K562 (cell line): Measurements from ENCODE around the gene KIF17. TPM values are rescaled to one million over a fixed set of nuclear protein-coding genes. Genes with fewer than 3 reads are reported as not detected.
A peak's percentile ranks its signal among the peaks of the same experiment; 100 is the strongest.

Experiments used
- CTCF ChIP-seq, 3 experiments: IDR thresholded peaks in 2 of 3; conservative IDR thresholded peaks in 1 of 3; 2 replicates each; pipeline ENCODE4 v1.5.1; 2011 to 2012; ENCODE audit warnings: low read length in 3 of 3, mild to moderate bottlenecking in 3 of 3, control low read depth in 2 of 3, improper control_type of control experiment in 1 of 3, inconsistent platforms in 1 of 3, low read depth in 1 of 3, mixed read lengths in 1 of 3, moderate library complexity in 1 of 3; ENCODE audit not compliant: insufficient read depth in 2 of 3
- DACH1 ChIP-seq: fragments of 450-650 bp; IDR thresholded peaks from 2 replicates; pipeline ENCODE4 v1.6.1; 2018; ENCODE audit not compliant: partially characterized antibody
- ETS1 ChIP-seq: conservative IDR thresholded peaks from 2 replicates; pipeline ENCODE4 v1.6.1; 2011; ENCODE audit warnings: low read depth, mild to moderate bottlenecking, low read length; ENCODE audit not compliant: control insufficient read depth
- FOSL1 ChIP-seq: fragments of 200-800 bp; sonication (Bioruptor generic); conservative IDR thresholded peaks from 2 replicates; pipeline ENCODE4 v1.6.1; 2016; ENCODE audit warnings: missing genetic modification characterization, missing compliant biosample characterization
- GTF2A2 ChIP-seq: IDR thresholded peaks from 2 replicates; pipeline ENCODE4 v1.6.1; 2016; ENCODE audit warnings: mild to moderate bottlenecking, missing genetic modification characterization, missing compliant biosample characterization
- HOXB6 ChIP-seq: fragments of 250-450 bp; sonication (Bioruptor Pico); IDR thresholded peaks from 2 replicates; pipeline ENCODE4 v1.5.1; 2022; ENCODE audit warnings: mild to moderate bottlenecking, borderline replicate concordance
- MYC ChIP-seq, 2 experiments: fragments of 250-450 bp in 1 of 2; sonication (Bioruptor Pico) in 1 of 2; IDR thresholded peaks; 2 replicates each; pipeline versions ENCODE4 v1.5.1 to v1.6.1; 2012 to 2021; ENCODE audit warnings: low read depth in 2 of 2, borderline replicate concordance in 1 of 2, improper control_type of control experiment in 1 of 2, low read length in 1 of 2, mild to moderate bottlenecking in 1 of 2, moderate library complexity in 1 of 2
- REST ChIP-seq, 2 experiments: fragments of 450-650 bp; formaldehyde crosslinking in 1 of 2; IDR thresholded peaks; 2 replicates each; pipeline versions ENCODE4 v1.4.0 to v1.6.1; 2014 to 2020; ENCODE audit warnings: mild to moderate bottlenecking in 2 of 2, borderline replicate concordance in 1 of 2, low read depth in 1 of 2
- SREBF1 ChIP-seq: fragments of 150-350 bp; IDR thresholded peaks from 2 replicates; pipeline ENCODE4 v1.6.1; 2014; ENCODE audit warnings: antibody characterized with exemption, low read depth, low read length, borderline replicate concordance
- ZBTB17 ChIP-seq: fragments of 450-650 bp; formaldehyde crosslinking; IDR thresholded peaks from 2 replicates; pipeline ENCODE4 v1.4.0; 2020; ENCODE audit warnings: mild to moderate bottlenecking
- ZFP30 ChIP-seq: fragments of 250-450 bp; sonication (Bioruptor Pico); IDR thresholded peaks from 2 replicates; pipeline ENCODE4 v1.8.0; 2022; ENCODE audit warnings: moderate library complexity, mild to moderate bottlenecking, inconsistent platforms, borderline replicate concordance
- ZNF449 ChIP-seq: fragments of 250-450 bp; sonication (Bioruptor Pico); IDR thresholded peaks from 2 replicates; pipeline ENCODE4 v1.8.0; 2022; ENCODE audit warnings: moderate library complexity, mild to moderate bottlenecking, inconsistent platforms
- polyA plus RNA-seq, 8 experiments: library from polyadenylated mRNA; depleted of rRNA in 4 of 8; stranded (reverse) in 5 of 8; unstranded in 3 of 8; fragments of >200 nt; fragmentation: Nextera tagmentation in 2 of 8; fragmentation: Illumina TruSeq in 1 of 8; extraction: Ambion mirVana in 2 of 8; extraction: Trizol in 1 of 8; gene quantifications; 2 replicates each; pipeline versions ENCODE4 v1.2.1 to v1.2.3, GENCODE V29; 2011 to 2014; ENCODE audit warnings: inconsistent platforms in 1 of 8, missing spikeins in 1 of 8
- total RNA-seq, 7 experiments: library from RNA; depleted of rRNA in 6 of 7; stranded (reverse); fragments of >200 nt in 6 of 7; fragmentation: Illumina TruSeq in 2 of 7; extraction: Trizol in 2 of 7; gene quantifications; 2 replicates each; pipeline versions ENCODE4 v1.2.1 to v1.2.3, GENCODE V29; 2011 to 2021; ENCODE audit warnings: low replicate concordance in 1 of 7

Gene KIF17
- total and polyA plus RNA-seq, 9 of the 15 experiments (the other 6 are each of a cell fraction or from before 2014, with no cell fraction given), result 0.04 to 0.47 (median 0.18) TPM; not detected in 5

- TF ChIP-seq ETS1, result no peak
- TF ChIP-seq ZBTB17, result no peak
- TF ChIP-seq MYC (IDR thresholded peaks at IDR 0.05; ENCODE audit: low read depth, low read length), result no peak
- no peak for TF ChIP-seq MYC (CRISPR knock-in tag; IDR thresholded peaks at IDR 0.05; ENCODE audit: borderline replicate concordance, low read depth)
- TF ChIP-seq ZNF449, result no peak
- TF ChIP-seq GTF2A2 (tag), result no peak
- no peak for TF ChIP-seq SREBF1
- TF ChIP-seq HOXB6 (CRISPR knock-in tag), result no peak
- TF ChIP-seq FOSL1 (tag), result peak; percentile 89
- TF ChIP-seq CTCF (IDR thresholded peaks at IDR 0.05 in 2 of 3, conservative IDR thresholded peaks at IDR 0.05 in 1 of 3; ENCODE audit: insufficient read depth in 2 of 3, low read depth in 1 of 3, low read length in 3 of 3), result 0 out of 6 replicates have a peak, but pooled peaks of 1 of the 3 experiments have one; percentile 2
- no peak for TF ChIP-seq ZFP30
- no peak for TF ChIP-seq REST (IDR thresholded peaks at IDR 0.05; ENCODE audit: borderline replicate concordance)
- no peak for TF ChIP-seq REST (CRISPR knock-in tag; IDR thresholded peaks at IDR 0.05; ENCODE audit: low read depth)
- peak; percentile 1 for TF ChIP-seq DACH1
These were observed 15.7 kb upstream of the KIF17 start (continued) for GRCh38 chr1:20733360-20733975.
